NCI-H2029 treated with DMSO at 0.1 percent for 48 hours (cell line): ENCODE measurements around the gene ZDHHC7.
"Not testable (repeated sequence)": the region's sequence is repeated elsewhere in the genome, so short reads cannot be mapped to it uniquely, and the experiment has no call there.

Experiments
- DNase-seq: peaks from one replicate; lab custom pipeline; 2025; lab: John Stamatoyannopoulos, UW

Gene ZDHHC7

DNA sequence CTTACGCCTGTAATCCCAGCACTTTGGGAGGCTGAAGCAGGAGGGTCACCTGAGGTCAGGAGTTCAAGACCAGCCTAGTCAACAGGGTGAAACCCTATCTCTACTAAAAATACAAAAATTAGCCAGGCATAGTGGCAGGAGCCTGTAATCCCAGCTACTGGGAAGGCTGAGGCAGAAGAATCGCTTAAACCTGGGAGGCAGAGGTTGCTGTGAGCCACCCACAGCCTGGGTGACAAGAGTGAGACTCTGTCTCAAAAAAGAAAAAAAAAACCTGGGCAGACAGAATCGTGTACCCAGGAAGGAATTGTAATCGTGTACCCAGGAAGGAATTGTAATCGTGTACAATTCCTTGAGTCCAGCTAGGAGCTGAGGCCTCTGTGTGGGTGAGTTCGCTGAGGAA is 72.7 kb downstream of the ZDHHC7 start:
- not testable (repeated sequence) for DNase-seq

- no peak for DNase-seq
Observed at GRCh38 chr16:84937196-84938005, 73.9 kb downstream of the ZDHHC7 start.

DNA sequence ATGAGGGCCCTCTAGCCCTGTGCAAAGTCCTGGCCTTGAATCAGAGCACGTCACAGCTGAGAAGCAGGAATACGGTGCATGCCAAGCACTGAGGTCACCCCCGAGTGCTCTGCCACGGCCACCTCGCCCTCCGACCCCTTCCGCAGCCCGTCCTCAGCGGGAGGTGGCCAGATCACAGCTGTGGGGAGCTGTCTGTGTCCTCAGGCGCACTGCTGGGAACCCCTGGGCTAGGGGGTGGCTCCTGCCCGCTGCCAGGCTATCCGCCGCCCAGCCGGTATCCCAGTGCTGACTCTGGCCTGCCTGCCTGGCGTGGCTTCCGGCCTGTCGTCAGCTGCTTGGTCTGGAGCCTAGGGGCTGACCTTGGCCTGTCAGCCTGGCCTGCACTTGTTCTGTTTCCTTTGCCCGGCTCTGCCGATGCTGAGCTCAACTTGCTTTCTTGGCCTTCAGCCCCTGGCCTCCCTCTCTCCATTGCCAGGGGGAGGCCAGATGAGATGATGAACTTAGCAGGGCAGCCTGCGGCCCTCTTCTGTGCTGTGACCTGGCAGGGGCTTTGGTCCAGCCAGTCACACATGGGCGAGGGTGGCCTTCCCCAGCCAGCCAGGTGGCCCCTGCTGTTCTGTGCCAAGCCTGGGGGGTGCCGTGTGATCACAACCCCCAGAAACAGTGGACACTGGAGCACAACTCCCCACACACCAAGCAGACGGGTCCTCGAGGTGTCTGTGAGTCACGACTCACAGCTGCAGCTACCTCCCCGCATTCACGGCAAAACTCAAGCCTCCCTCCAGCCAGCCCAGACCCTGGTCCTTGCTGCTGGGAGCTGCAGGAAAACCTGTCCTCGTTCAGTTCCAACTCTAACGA is 77.3 kb downstream of the ZDHHC7 start:
- DNase-seq: no peak

- DNase-seq: no peak
Observed at GRCh38 chr16:84932681-84933080, 78.7 kb downstream of the ZDHHC7 start.

- DNase-seq: no peak
Observed at GRCh38 chr16:84931506-84931905, 79.8 kb downstream of the ZDHHC7 start.

DNA sequence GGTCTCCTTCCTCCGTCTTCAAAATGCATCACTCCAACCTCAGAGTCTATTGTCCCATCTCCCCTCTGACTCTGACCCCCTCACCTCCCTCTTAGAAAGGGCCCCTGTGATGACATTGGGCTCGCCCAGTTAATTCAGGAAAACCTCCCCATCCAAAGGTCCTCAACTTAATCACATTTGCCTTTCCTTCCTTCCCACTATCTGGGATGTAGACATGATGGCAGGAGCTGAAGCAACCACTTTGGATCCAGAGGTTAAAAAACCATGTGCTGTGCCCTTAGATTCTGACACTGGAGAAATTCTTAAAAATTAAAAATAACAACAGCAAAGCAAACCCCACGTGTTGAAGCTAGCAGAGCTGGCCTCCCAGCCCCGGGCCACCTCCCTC is 80.2 kb downstream of the ZDHHC7 start:
- DNase-seq: no peak

DNA sequence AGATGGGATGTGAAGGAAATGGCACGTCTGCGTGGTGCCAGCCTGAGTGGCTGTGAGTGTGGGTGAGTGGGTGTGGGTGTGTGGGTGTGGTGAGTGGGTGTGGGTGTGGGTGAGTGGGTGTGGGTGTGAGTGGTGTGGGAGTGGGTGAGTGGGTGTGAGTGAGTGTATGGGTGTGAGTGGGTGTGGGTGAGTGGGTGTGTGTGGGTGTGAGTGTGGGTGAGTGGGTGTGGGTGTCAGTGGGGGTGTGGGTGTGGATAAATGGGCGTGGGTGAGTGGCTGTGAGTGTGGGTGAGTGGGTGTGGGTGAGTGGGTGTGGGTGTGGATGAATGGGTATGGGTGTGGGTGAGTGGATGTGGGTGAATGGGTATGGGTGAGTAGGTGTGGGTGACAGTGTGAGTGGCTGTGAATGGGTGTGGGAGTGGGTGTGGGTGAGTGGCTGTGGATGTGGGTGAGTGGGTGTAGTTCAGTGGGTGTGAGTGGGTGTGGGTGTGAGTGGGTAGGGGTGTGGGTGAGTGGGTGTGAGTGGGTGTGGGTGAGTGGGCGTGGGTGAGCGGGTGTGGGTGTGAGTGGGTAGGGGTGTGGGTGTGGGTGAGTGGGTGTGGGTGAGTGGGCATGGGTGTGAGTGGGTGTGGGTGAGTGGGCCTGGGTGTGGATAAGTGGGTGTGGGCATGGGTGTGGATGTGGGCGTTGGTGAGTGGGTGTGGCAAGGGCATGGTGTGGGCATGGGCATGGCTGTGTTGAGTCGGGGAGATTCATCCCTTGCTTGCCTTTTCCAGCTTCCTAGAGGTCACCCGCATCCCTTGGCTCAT is 80.8 kb downstream of the ZDHHC7 start:
- DNase-seq: no peak

GRCh38 chr16:84929421-84930297 is 81.7 kb downstream of the ZDHHC7 start:
- no peak for DNase-seq

- no peak for DNase-seq
Observed at GRCh38 chr16:84928679-84929420, 82.5 kb downstream of the ZDHHC7 start.

DNA sequence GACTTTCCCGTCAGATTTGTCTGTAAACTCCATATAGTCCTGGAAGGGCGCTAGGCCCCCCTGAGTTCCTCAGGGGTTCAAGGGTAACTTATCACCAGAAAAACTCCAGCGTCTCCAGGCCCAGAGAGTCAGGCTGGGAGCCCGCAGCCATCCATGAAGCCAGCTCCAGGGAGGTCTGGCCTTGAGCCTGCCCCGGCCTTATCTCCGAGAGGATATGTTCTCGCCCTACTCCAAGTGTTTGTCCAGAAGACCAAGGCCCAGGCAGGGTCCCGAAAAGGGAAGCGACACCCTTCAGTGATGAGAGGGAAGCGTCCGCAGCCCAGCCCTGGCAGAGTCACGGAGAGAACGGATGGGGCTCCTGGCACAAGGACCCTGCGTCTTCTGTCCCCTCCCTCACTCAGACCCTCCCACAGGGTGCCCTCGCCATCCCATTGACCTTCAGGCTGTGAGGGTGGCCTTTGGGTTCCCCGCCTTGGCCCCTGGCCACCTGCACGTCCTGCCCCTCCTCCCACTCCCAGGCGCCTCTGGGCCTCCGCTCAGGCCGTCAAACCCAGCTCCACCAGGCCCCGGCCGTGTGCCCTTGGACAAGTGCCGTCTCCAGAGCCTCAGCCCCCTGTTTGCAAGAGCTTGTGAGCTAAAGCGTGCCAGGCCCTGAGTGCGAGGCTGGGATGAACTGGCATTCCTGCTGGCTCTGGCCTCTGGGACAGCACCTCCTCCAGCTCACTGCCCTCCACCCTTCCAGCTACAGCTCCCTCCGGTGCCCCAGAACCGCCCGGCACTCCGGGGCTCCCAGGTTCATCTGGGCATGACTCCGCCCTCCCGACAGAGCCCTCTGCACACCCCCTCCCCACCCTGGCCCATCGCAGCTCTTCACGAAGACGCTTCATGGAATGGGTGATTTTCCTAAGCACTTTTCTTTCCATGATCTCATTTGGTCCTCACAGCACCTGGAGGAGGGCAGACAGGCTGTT is 83.4 kb downstream of the ZDHHC7 start:
- DNase-seq: no peak

- DNase-seq: no peak
Observed at GRCh38 chr16:84926462-84926861, 84.9 kb downstream of the ZDHHC7 start.

DNA sequence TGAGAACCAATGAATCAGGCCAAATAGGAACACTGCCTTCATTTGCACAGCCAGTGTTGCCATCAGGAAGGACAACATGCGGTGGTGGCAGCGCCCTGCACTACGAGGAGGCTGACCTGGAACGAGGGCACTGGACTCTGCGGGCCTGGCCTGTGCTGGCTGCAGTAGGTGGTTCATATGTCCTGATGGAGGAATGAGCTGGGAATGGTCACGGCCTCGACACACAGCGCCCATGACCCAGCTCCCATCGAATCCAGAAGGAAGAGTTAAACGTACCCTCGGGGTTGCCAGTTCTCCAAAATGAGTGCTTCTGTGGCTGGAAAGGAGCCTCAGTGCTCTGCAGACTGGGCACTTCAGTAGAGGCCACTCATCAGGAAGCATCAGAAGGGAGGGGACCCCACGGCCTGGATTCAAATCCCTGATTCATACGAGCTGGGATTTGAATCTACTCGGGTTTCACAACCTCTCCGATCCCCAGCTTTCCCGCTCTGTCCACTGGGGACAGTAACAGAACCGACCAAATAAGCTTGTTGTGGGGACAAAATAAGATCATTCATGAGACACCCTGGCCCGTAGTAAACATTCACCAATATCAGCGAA is 85.5 kb downstream of the ZDHHC7 start:
- DNase-seq: no peak

DNA sequence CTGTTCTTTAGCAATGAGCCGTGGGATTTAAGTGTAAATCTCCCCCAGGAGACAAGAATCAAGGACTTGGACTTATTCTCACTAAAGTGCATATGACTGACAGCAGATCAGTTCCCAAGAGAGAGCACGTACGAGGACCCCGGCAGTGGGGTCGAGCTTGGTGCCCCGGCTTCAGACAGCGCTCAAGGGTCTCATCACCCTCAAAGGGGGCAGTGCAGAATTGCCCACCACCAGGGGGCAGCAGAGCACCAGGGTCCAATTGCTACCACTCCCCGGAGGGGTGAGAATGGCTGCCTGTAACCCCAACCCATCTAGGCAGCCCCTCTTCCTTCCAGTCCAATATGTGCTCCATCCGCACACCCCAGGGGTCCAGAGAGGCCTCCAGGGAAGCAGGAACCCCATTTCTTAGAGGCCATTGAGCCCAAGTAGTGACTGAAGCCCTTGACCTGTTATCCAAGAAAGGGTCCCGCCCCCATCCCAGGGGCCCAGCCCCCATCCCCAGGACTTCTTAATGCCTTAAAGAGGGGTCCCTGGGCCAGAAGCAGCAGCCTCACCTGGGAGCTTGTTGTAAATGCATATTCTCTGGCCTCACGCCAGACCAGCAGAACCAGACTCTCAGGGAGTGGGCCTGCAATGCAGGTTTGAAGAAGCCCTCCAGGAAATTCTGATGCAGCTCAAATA is 86.1 kb downstream of the ZDHHC7 start:
- DNase-seq: no peak

DNA sequence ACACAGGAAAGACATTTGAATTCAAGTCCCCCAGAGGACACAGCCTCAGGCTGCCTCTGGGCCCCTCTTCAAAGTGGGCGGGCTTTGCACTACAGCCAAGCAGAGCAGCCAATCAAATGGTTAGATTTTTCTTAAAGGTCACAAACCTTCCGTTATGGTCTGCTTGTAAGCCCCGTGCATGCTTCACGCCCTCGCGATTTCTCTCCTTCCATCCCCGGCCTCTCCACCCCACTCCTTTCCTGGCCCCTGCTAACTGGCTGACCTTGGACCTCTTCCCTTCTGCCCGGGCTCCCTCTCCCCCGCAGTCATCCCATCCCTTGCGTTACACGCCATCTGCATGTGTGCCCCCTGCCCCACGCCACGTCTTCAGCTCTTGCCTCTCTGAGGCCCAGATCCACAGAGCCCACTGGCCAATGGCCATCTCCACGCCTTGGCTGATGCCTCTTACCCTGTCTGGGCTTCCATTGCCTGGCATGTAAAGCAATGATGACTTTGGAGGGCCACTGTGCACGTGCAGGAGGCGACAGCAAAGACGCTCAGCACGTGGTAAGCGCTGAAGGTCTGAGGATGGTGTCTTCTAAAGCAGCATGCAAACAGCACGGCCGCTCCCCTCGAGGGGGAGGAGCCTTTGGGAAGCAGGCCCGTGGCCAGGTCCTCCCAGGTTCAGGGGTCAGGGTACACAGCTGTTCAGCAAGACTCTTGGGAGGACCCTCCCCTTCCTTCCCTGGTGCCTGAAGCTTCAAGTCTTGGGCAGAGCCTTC is 86.8 kb downstream of the ZDHHC7 start:
- no peak for DNase-seq
